PC-3 (cell line): ENCODE data around the gene TSKU. TPM values are rescaled to one million over a fixed set of nuclear protein-coding genes. Genes with fewer than 3 reads are reported as not detected.

Experiments
- ATAC-seq: fragments of 200-7000 bp; cut with Tn5 transposase; 2 replicates; pipeline ENCODE4 v1.9.1; 2020; ENCODE audit warnings: mild to moderate bottlenecking, moderate library complexity
- BruUV-seq: library from RNA; stranded (reverse); fragments of 400-500 nt; replicated peaks from 2 replicates; lab custom pipeline; 2021; lab: Mats Ljungman, UMichigan
- CTCF ChIA-PET: fragments of 300-600 bp; sonication (Branson Sonifier 250); formaldehyde crosslinking; loops from one replicate; lab custom pipeline; 2022; ENCODE audit warnings: antibody characterized with exemption; lab: Charles Lee
- POLR2A ChIA-PET: fragments of 300-600 bp; sonication (Branson Sonifier 250); formaldehyde crosslinking; loops from one replicate; lab custom pipeline; 2022; ENCODE audit warnings: antibody characterized with exemption; ENCODE audit not compliant: unreplicated experiment; lab: Charles Lee
- DNase-seq: peaks from one replicate; pipeline ENCODE4 v3.0.0-alpha.2; 2015
- H2AFZ ChIP-seq: fragments of 300-600 bp; sonication (generic); 2 replicates; pipeline ENCODE4 v1.6.0; 2016; ENCODE audit warnings: antibody characterized with exemption, low read length
- H3F3A ChIP-seq: fragments of 300-600 bp; sonication (generic); one replicate; pipeline ENCODE4 v1.6.0; 2017; ENCODE audit warnings: antibody characterized with exemption, low read length, control low read depth, mild to moderate bottlenecking; ENCODE audit not compliant: unreplicated experiment
- H3K27ac ChIP-seq: fragments of 300-600 bp; sonication (generic); 2 replicates; pipeline ENCODE4 v1.5.1; 2016; ENCODE audit warnings: mild to moderate bottlenecking, low read length
- H3K27me3 ChIP-seq: fragments of 300-600 bp; sonication (generic); 2 replicates; pipeline ENCODE4 v1.6.1; 2016; ENCODE audit warnings: low read length, mixed read lengths
- H3K36me3 ChIP-seq: fragments of 300-600 bp; sonication (generic); 2 replicates; pipeline ENCODE4 v1.6.1; 2016; ENCODE audit warnings: low read depth, mixed run types, low read length, mixed read lengths
- H3K4me1 ChIP-seq: fragments of 300-600 bp; sonication (generic); 2 replicates; pipeline ENCODE4 v1.5.1; 2016; ENCODE audit warnings: low read length; ENCODE audit not compliant: insufficient read depth
- H3K4me2 ChIP-seq: fragments of 300-600 bp; sonication (generic); 2 replicates; pipeline ENCODE4 v1.6.0; 2016; ENCODE audit warnings: low read length
- H3K4me3 ChIP-seq: fragments of 300-600 bp; sonication (generic); 2 replicates; pipeline ENCODE4 v1.5.1; 2016; ENCODE audit warnings: mild to moderate bottlenecking, low read length, mixed read lengths
- H3K79me2 ChIP-seq: fragments of 300-600 bp; sonication (generic); 2 replicates; pipeline ENCODE4 v1.6.1; 2017; ENCODE audit warnings: low read length, mixed read lengths
- H3K9ac ChIP-seq: fragments of 300-600 bp; sonication (generic); 2 replicates; pipeline ENCODE4 v1.6.0; 2016; ENCODE audit warnings: mild to moderate bottlenecking, low read length
- H3K9me2 ChIP-seq: fragments of 300-600 bp; sonication (generic); replicated peaks from 2 replicates; pipeline ENCODE4 v1.6.1; 2016; ENCODE audit warnings: mixed run types, low read length, mixed read lengths
- H3K9me3 ChIP-seq: fragments of 300-600 bp; sonication (generic); 2 replicates; pipeline ENCODE4 v1.6.1; 2016; ENCODE audit warnings: low read length, mixed read lengths
- H4K20me1 ChIP-seq: fragments of 300-600 bp; sonication (generic); 2 replicates; pipeline ENCODE4 v1.6.1; 2016; ENCODE audit warnings: low read length, mixed read lengths
- EZH2 ChIP-seq: fragments of 300-600 bp; sonication (generic); IDR thresholded peaks from one replicate; pipeline ENCODE4 v1.6.1; 2017; ENCODE audit warnings: antibody characterized with exemption, mild to moderate bottlenecking, low read length; ENCODE audit not compliant: unreplicated experiment
- EZH2phosphoT487 ChIP-seq: fragments of 300-600 bp; sonication (generic); IDR thresholded peaks from 2 replicates; pipeline ENCODE4 v1.6.1; 2018; ENCODE audit warnings: mild to moderate bottlenecking, antibody characterized with exemption, low read length, borderline replicate concordance
- intact Hi-C: fragments of 100-400 bp; cut with micrococcal nuclease; formaldehyde crosslinking; loops from 2 replicates; pipeline ENCODE4 v1.9.0; 2023
- total RNA-seq: library from RNA; depleted of rRNA; stranded (reverse); fragments of >200 nt; gene quantifications from 2 replicates; pipeline ENCODE4 v1.2.3, GENCODE V29; 2014
- TF ChIP-seq, protein P1 (sequence below): fragments of 300-600 bp; sonication (generic); conservative IDR thresholded peaks from 2 replicates; pipeline ENCODE4 v1.5.1; 2017; ENCODE audit warnings: antibody characterized with exemption, low read depth, mild to moderate bottlenecking, low read length

Gene TSKU
- total RNA-seq, 1 experiment from 2014 or later: 32.1 TPM

DNA sequence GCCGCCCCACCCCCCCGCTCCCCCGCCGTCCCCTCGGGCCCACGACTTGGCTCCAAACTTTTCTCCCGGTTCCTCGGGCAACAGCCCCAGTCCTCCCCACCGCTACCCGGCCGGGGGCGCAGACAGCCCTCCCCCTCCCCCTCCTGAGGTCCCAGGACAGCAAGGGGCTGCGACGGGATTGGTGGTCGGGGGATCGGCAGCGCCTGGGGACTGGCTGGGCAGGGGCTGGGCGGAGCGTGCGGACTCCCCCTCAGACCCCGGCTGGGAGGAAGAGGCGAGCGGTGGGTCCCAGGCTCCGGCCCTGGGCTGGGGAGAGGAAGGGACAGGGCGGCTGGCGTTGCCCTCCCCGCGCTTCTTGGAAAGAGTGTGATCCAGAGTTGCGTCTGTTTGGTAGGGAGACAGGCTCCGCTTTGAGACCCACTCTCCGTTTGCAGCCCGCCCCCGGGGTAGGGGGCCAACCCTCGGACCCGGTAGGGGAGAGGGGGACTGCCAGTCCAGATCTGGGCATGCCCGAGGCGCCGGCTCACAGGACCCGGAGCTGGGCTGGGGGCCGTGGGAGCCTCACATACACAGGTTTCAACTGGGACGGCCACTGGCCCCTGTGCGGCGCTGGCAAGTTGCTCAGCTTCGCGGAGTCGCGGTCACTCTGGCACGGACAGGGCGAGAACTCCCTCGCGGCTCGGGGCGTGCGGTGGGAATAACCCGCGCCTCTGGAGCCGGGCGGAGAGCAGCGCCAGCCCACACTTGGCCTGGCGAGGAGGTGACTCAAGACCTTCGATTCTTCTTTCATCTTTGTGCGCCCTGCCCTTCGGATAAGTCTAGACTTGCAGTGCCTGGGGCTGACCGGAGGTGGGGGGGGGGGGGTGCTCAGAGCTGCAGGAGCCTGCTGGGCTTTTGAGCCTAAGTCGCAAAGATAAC, 999 bp downstream of the TSKU start:
- peaks cover 50% of the 10 kb centered on the region for H3K79me2 ChIP-seq
- H4K20me1 ChIP-seq: peaks cover 19% of the 10 kb centered on the region
- intact Hi-C loops: loop anchor here (5.0 kb wide), 1 partner anchor 52 kb away; no protein-coding TSS in a partner anchor
- POLR2A ChIA-PET: interaction anchor here (0.6 kb wide), 1 partner anchor 44 kb away, joined by 7 read pairs; no protein-coding TSS in a partner anchor
- no peaks in the 10 kb centered on the region for H3K27me3 ChIP-seq
- no peaks in the 10 kb centered on the region for H3K9me3 ChIP-seq
- H2AFZ ChIP-seq: peak overlapping the region; percentile 44
- peak overlapping the region; percentile 97 for H3K9ac ChIP-seq
- H3K4me1 ChIP-seq: peaks cover 26% of the 10 kb centered on the region
- TF ChIP-seq EZH2: no peak
- TF ChIP-seq, protein P1, sequence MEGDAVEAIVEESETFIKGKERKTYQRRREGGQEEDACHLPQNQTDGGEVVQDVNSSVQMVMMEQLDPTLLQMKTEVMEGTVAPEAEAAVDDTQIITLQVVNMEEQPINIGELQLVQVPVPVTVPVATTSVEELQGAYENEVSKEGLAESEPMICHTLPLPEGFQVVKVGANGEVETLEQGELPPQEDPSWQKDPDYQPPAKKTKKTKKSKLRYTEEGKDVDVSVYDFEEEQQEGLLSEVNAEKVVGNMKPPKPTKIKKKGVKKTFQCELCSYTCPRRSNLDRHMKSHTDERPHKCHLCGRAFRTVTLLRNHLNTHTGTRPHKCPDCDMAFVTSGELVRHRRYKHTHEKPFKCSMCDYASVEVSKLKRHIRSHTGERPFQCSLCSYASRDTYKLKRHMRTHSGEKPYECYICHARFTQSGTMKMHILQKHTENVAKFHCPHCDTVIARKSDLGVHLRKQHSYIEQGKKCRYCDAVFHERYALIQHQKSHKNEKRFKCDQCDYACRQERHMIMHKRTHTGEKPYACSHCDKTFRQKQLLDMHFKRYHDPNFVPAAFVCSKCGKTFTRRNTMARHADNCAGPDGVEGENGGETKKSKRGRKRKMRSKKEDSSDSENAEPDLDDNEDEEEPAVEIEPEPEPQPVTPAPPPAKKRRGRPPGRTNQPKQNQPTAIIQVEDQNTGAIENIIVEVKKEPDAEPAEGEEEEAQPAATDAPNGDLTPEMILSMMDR: no peak
- no peak for TF ChIP-seq EZH2phosphoT487
- no peaks in the 10 kb centered on the region for H3K9me2 ChIP-seq
- H3K27ac ChIP-seq: peak overlapping the region; percentile 60
- peak; percentile 80 for DNase-seq
- BruUV-seq: no TSS peak
- peak overlapping the region; percentile 92 for H3K4me3 ChIP-seq
- 0 out of 2 replicates have a peak, but pooled peaks cover 4% of the 10 kb centered on the region for H3K36me3 ChIP-seq
- CTCF ChIA-PET: interaction anchor here (0.5 to 0.9 kb wide), 2 partner anchors 77 to 136 kb away, joined by 3 to 6 read pairs; no protein-coding TSS in a partner anchor
- peak; percentile 29 for ATAC-seq
- H3F3A ChIP-seq: no peaks in the 10 kb centered on the region
- peak overlapping the region; percentile 98 for H3K4me2 ChIP-seq

DNA sequence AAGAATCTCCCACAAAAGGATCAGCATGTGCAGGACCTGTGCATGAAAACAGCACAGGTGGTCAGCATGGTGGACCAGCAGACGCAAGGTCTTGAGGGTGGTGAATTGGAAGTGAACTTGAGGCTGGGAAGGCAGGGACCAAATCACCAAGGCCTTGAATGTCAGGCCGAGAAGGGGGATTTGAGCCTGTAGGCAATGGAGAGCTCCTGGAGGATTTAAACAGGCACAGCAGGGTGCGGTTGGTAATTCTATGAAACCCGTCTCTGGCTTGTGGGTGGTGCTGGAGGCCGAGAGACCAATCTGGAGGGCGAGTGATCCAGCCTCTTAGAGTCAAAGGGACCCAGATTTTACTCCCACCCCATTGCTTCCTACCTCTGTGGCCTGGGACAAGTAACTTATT, 2.4 kb downstream of the TSKU start:
- CTCF ChIA-PET: no interaction called here
- POLR2A ChIA-PET: no interaction called here
- intact Hi-C loops: no loop called here
- Histone ChIP-seq H3K4me2 (peak overlapping the region; percentile 98), H3F3A (no peaks in the 10 kb centered on the region), H3K4me3 (peak overlapping the region; percentile 92; the same call in 1 of the 2 replicates), H2AFZ (no peak overlapping the region), H4K20me1 (peaks cover 19% of the 10 kb centered on the region), H3K27me3 (no peaks in the 10 kb centered on the region), H3K36me3 (0 out of 2 replicates have a peak, but pooled peaks cover 4% of the 10 kb centered on the region), H3K27ac (no peak overlapping the region), H3K4me1 (peaks cover 32% of the 10 kb centered on the region), H3K9me2 (no peaks in the 10 kb centered on the region), H3K9ac (no peak overlapping the region), H3K79me2 (peaks cover 64% of the 10 kb centered on the region), H3K9me3 (no peaks in the 10 kb centered on the region)
- TF ChIP-seq EZH2phosphoT487 (no peak), EZH2 (no peak)
- TF ChIP-seq, protein P1: no peak
- DNase-seq (no peak), ATAC-seq (no peak)
- BruUV-seq: no TSS peak
